OCI-LY3 (cell line): Measurements from ENCODE around the gene BMP7.

Source experiments
- CTCF ChIP-seq: fragments of 200-600, 300-600 bp; sonication (generic); IDR thresholded peaks from 2 replicates; pipeline ENCODE4 v1.5.1; 2014; ENCODE audit warnings: antibody characterized with exemption, low read length, low read depth
- EZH2phosphoT487 ChIP-seq: fragments of 200-600 bp; shearing (Covaris generic); IDR thresholded peaks from 2 replicates; pipeline ENCODE4 v1.6.1; 2018; ENCODE audit warnings: antibody characterized with exemption, mixed run types, low read depth

- TF ChIP-seq CTCF (no peak), EZH2phosphoT487 (no peak)
Measured at GRCh38 chr20:57222631-57222950, 43.9 kb downstream of the BMP7 start.
